Activated T-helper 1 cell treated with Interleukin-2 at 50 U/mL for 16 hours (primary cell): Measurements from ENCODE around the gene KEL.

Experiments used
- DNase-seq: peaks from one replicate; pipeline ENCODE4 v3.0.0-alpha.2; 2020; ENCODE audit warnings: low read depth

KEL gene

GRCh38 chr7:142930126-142930730, 31.9 kb downstream of the KEL start:
- DNase-seq, result no peak

GRCh38 chr7:142927949-142928348, 34.2 kb downstream of the KEL start:
- no peak for DNase-seq

GRCh38 chr7:142927085-142927745, 34.9 kb downstream of the KEL start:
- DNase-seq, result no peak

- no peak for DNase-seq
Observed at GRCh38 chr7:142925413-142925812, 36.8 kb downstream of the KEL start.

- no peak for DNase-seq
Observed at GRCh38 chr7:142923391-142923790, 38.8 kb downstream of the KEL start.

- DNase-seq, result no peak
Observed at GRCh38 chr7:142919656-142920055, 42.5 kb downstream of the KEL start.

- no peak for DNase-seq
Observed at GRCh38 chr7:142918901-142919300, 43.3 kb downstream of the KEL start.

- no peak for DNase-seq
Observed at GRCh38 chr7:142917447-142917846, 44.7 kb downstream of the KEL start.

- no peak for DNase-seq
Observed at GRCh38 chr7:142916508-142916907, 45.7 kb downstream of the KEL start.

GRCh38 chr7:142915315-142915714, 46.8 kb downstream of the KEL start:
- DNase-seq, result no peak

- DNase-seq, result no peak
Observed at GRCh38 chr7:142914121-142914520, 48.0 kb downstream of the KEL start.

GRCh38 chr7:142913566-142913965, 48.6 kb downstream of the KEL start:
- DNase-seq, result no peak

GRCh38 chr7:142913051-142913450, 49.1 kb downstream of the KEL start:
- no peak for DNase-seq

GRCh38 chr7:142910481-142910880, 51.7 kb downstream of the KEL start:
- DNase-seq, result no peak

- no peak for DNase-seq
Observed at GRCh38 chr7:142910031-142910433, 52.1 kb downstream of the KEL start.

- DNase-seq, result no peak
Observed at GRCh38 chr7:142908921-142909890, 53.0 kb downstream of the KEL start.

- DNase-seq, result no peak
Observed at GRCh38 chr7:142908290-142908689, 53.9 kb downstream of the KEL start.

- DNase-seq, result no peak
Observed at GRCh38 chr7:142906643-142907042, 55.5 kb downstream of the KEL start.

- DNase-seq, result no peak
Observed at GRCh38 chr7:142905759-142906158, 56.4 kb downstream of the KEL start.

- DNase-seq, result no peak
Observed at GRCh38 chr7:142904128-142904527, 58.0 kb downstream of the KEL start.

- no peak for DNase-seq
Observed at GRCh38 chr7:142901426-142902259, 60.5 kb downstream of the KEL start.

GRCh38 chr7:142899661-142900060, 62.5 kb downstream of the KEL start:
- DNase-seq, result no peak
